K562 (cell line): ENCODE data around the gene RERE. TPM values are rescaled to one million over a fixed set of nuclear protein-coding genes. Genes with fewer than 3 reads are reported as not detected.

ENCODE experiments used
- BHLHE40 ChIP-seq: IDR thresholded peaks from 2 replicates; pipeline ENCODE4 v1.6.1; 2011; ENCODE audit warnings: low read length, improper control_type of control experiment
- CCAR2 ChIP-seq: fragments of 200-400 bp; formaldehyde crosslinking; IDR thresholded peaks from 2 replicates; pipeline ENCODE4 v1.6.1; 2017; ENCODE audit warnings: mild to moderate bottlenecking, low read depth, low read length
- CHD1 ChIP-seq: fragments of 200-600 bp; sonication (generic); IDR thresholded peaks from one replicate; pipeline ENCODE4 v1.6.1; 2012; ENCODE audit warnings: mild to moderate bottlenecking, moderate library complexity, low read length, inconsistent platforms
- CTCF ChIP-seq, 3 experiments: IDR thresholded peaks in 2 of 3; conservative IDR thresholded peaks in 1 of 3; 2 replicates each; pipeline ENCODE4 v1.5.1; 2011 to 2012; ENCODE audit warnings: low read length in 3 of 3, mild to moderate bottlenecking in 3 of 3, control low read depth in 2 of 3, improper control_type of control experiment in 1 of 3, inconsistent platforms in 1 of 3, low read depth in 1 of 3, mixed read lengths in 1 of 3, moderate library complexity in 1 of 3; ENCODE audit not compliant: insufficient read depth in 2 of 3
- GMEB1 ChIP-seq: fragments of 250-450 bp; sonication (Bioruptor Pico); IDR thresholded peaks from 2 replicates; pipeline ENCODE4 v1.4.0; 2020; ENCODE audit warnings: mild to moderate bottlenecking
- HOXB6 ChIP-seq: fragments of 250-450 bp; sonication (Bioruptor Pico); IDR thresholded peaks from 2 replicates; pipeline ENCODE4 v1.5.1; 2022; ENCODE audit warnings: mild to moderate bottlenecking, borderline replicate concordance
- NFATC3 ChIP-seq: fragments of 450-650 bp; IDR thresholded peaks from 2 replicates; pipeline ENCODE4 v1.6.1; 2017; ENCODE audit warnings: mild to moderate bottlenecking
- NFYB ChIP-seq: IDR thresholded peaks from 2 replicates; pipeline ENCODE4 v1.6.1; 2011; ENCODE audit warnings: mild to moderate bottlenecking, moderate library complexity; ENCODE audit not compliant: insufficient read length; ENCODE audit errors: extremely low read depth
- NR2C1 ChIP-seq, 2 experiments: fragments of 450-650 bp; IDR thresholded peaks; 2 replicates each; pipeline ENCODE4 v1.6.1; 2017; ENCODE audit warnings: mild to moderate bottlenecking in 2 of 2, antibody characterized with exemption in 1 of 2, inconsistent platforms in 1 of 2, missing compliant biosample characterization in 1 of 2, missing genetic modification characterization in 1 of 2
- SLC30A9 ChIP-seq: fragments of 250-450 bp; sonication (Bioruptor Pico); IDR thresholded peaks from 2 replicates; pipeline ENCODE4 v1.8.0; 2022; ENCODE audit warnings: mild to moderate bottlenecking, moderate library complexity
- SRSF3 ChIP-seq: fragments of 200-400 bp; formaldehyde crosslinking; IDR thresholded peaks from 2 replicates; pipeline ENCODE4 v1.6.1; 2016; ENCODE audit warnings: mild to moderate bottlenecking, low read length, moderate library complexity; ENCODE audit not compliant: insufficient read depth
- THAP12 ChIP-seq: fragments of 250-450 bp; sonication (Bioruptor Pico); IDR thresholded peaks from 2 replicates; pipeline ENCODE4 v1.9.0; 2021; ENCODE audit warnings: mild to moderate bottlenecking, inconsistent platforms
- USF2 ChIP-seq: sonication (generic); formaldehyde crosslinking; IDR thresholded peaks from 2 replicates; pipeline ENCODE4 v1.5.0; 2020; ENCODE audit warnings: missing genetic modification reagents
- XRCC3 ChIP-seq: fragments of 450-650 bp; IDR thresholded peaks from 2 replicates; pipeline ENCODE4 v1.6.1; 2017; ENCODE audit warnings: mild to moderate bottlenecking, moderate library complexity
- ZC3H4 ChIP-seq: sonication (generic); formaldehyde crosslinking; IDR thresholded peaks from 2 replicates; pipeline ENCODE4 v1.9.0; 2021; ENCODE audit warnings: missing genetic modification reagents, borderline replicate concordance
- ZNF408 ChIP-seq: fragments of 250-450 bp; sonication (Bioruptor Pico); IDR thresholded peaks from 2 replicates; pipeline ENCODE4 v1.4.0; 2020; ENCODE audit warnings: low read depth, mild to moderate bottlenecking, moderate library complexity
- ZNF655 ChIP-seq: fragments of 250-450 bp; sonication (Bioruptor Pico); IDR thresholded peaks from 2 replicates; pipeline ENCODE4 v1.5.0; 2021
- polyA plus RNA-seq, 8 experiments: library from polyadenylated mRNA; depleted of rRNA in 4 of 8; stranded (reverse) in 5 of 8; unstranded in 3 of 8; fragments of >200 nt; fragmentation: Nextera tagmentation in 2 of 8; fragmentation: Illumina TruSeq in 1 of 8; extraction: Ambion mirVana in 2 of 8; extraction: Trizol in 1 of 8; gene quantifications; 2 replicates each; pipeline versions ENCODE4 v1.2.1 to v1.2.3, GENCODE V29; 2011 to 2014; ENCODE audit warnings: inconsistent platforms in 1 of 8, missing spikeins in 1 of 8
- total RNA-seq, 7 experiments: library from RNA; depleted of rRNA in 6 of 7; stranded (reverse); fragments of >200 nt in 6 of 7; fragmentation: Illumina TruSeq in 2 of 7; extraction: Trizol in 2 of 7; gene quantifications; 2 replicates each; pipeline versions ENCODE4 v1.2.1 to v1.2.3, GENCODE V29; 2011 to 2021; ENCODE audit warnings: low replicate concordance in 1 of 7

The RERE gene
- total and polyA plus RNA-seq, 9 of the 15 experiments (the other 6 are each of a cell fraction or from before 2014, with no cell fraction given) = 3.0 to 51.5 (median 13.4) TPM

GRCh38 chr1:8702850-8703810 is 114.3 kb downstream of the RERE start (continued):
- peak; percentile 43; the same call in 1 of the 2 replicates for TF ChIP-seq GMEB1
- no peak for TF ChIP-seq NR2C1 (IDR thresholded peaks at IDR 0.05)
- TF ChIP-seq NR2C1 (tag; IDR thresholded peaks at IDR 0.05) = no peak
- no peak for TF ChIP-seq ZNF655 (CRISPR knock-in tag)
- no peak for TF ChIP-seq SLC30A9 (CRISPR knock-in tag)
- no peak; the same call in 1 of the 2 replicates for TF ChIP-seq ZC3H4 (CRISPR knock-in tag)
- TF ChIP-seq HOXB6 = no peak
- TF ChIP-seq USF2 = no peak
- no peak for TF ChIP-seq NFATC3
- no peak for TF ChIP-seq SRSF3
- TF ChIP-seq CCAR2 = no peak
- no peak for TF ChIP-seq ZNF408 (CRISPR knock-in tag)
- no peak for TF ChIP-seq XRCC3
- TF ChIP-seq CHD1 = peak; percentile 55
- TF ChIP-seq CTCF (IDR thresholded peaks at IDR 0.05 in 2 of 3, conservative IDR thresholded peaks at IDR 0.05 in 1 of 3; ENCODE audit: insufficient read depth in 2 of 3, low read depth in 1 of 3, low read length in 3 of 3) = peak; percentile 7 to 61 (median 42); a peak in 4 of 6 replicates
- peak; percentile 44; the same call in 1 of the 2 replicates for TF ChIP-seq BHLHE40
- TF ChIP-seq NFYB = no peak
- peak; percentile 48; the same call in 1 of the 2 replicates for TF ChIP-seq THAP12 (CRISPR knock-in tag)
